ENCODE results near the gene SLC51B. TPM values are rescaled to one million over a fixed set of nuclear protein-coding genes. Genes with fewer than 3 reads are reported as not detected.

The SLC51B gene
- total and polyA plus RNA-seq, 2 of the 4 experiments (the other 2 are of a cell fraction) = not detected

- Histone ChIP-seq H3K56ac (ENCODE audit: extremely low read depth, insufficient read depth, low read length) (no peak overlapping the region), H3K4me1 (ENCODE audit: control insufficient read depth, insufficient read depth, low read length) (peaks cover 28% of the 10 kb centered on the region), H3K36me3 (ENCODE audit: control insufficient read depth, insufficient read depth, low read length) (no peaks in the 10 kb centered on the region), H3K9ac (ENCODE audit: low read depth, low read length) (no peak overlapping the region), H2BK20ac (ENCODE audit: low read depth, low read length) (peak overlapping the region; percentile 26; the same call in 1 of the 2 replicates), H4K8ac (ENCODE audit: low read depth in 2 of 2, low read length in 2 of 2) (peak overlapping the region in 1 of 2 experiments; percentile 43; a peak in 1 of 4 replicates), H3K23ac (ENCODE audit: low read depth, low read length) (peak overlapping the region; percentile 31; the same call in 1 of the 2 replicates), H3K27ac (ENCODE audit: insufficient read depth, low read length) (no peak overlapping the region), H3K9me1 (ENCODE audit: insufficient read depth, low read length) (peaks cover 26% of the 10 kb centered on the region), H2BK120ac (ENCODE audit: low read depth, low read length) (peak overlapping the region; percentile 14; the same call in 1 of the 2 replicates), H3K79me1 (ENCODE audit: low read depth in 1 of 2, low read length in 2 of 2) (no peaks in the 10 kb centered on the region; a peak in 1 of 4 replicates), H4K20me1 (ENCODE audit: insufficient read depth, low read length) (no peaks in the 10 kb centered on the region), H3K9me3 (ENCODE audit: control insufficient read depth, insufficient read depth, low read length) (no peaks in the 10 kb centered on the region), H3K4ac (ENCODE audit: low read depth, low read length) (no peak overlapping the region), H2BK15ac (ENCODE audit: low read depth, low read length) (peak overlapping the region; percentile 79; the same call in 1 of the 3 replicates), H4K91ac (ENCODE audit: insufficient read depth, low read depth, low read length) (peak overlapping the region; percentile 69; the same call in 1 of the 2 replicates), H4K5ac (ENCODE audit: low read depth, low read length) (no peak overlapping the region), H3K4me3 (ENCODE audit: insufficient read depth, low read depth, low read length) (no peak overlapping the region), H2AK9ac (replicated peaks; ENCODE audit: low read depth, low read length, poor library complexity) (no peak overlapping the region), H3K14ac (replicated peaks; ENCODE audit: low read depth, low read length) (no peak overlapping the region), H2AFZ (replicated peaks; ENCODE audit: low read length, poor library complexity) (no peak overlapping the region), H3K27me3 (ENCODE audit: control insufficient read depth, insufficient read depth, low read length) (no peaks in the 10 kb centered on the region), H2BK5ac (ENCODE audit: low read depth, low read length, poor library complexity, severe bottlenecking) (no peak overlapping the region), H3K18ac (ENCODE audit: low read depth, low read length) (no peak overlapping the region), H2AK5ac (ENCODE audit: low read depth, low read length) (no peak overlapping the region), H3K4me2 (ENCODE audit: low read depth, low read length) (no peak overlapping the region)
- intact Hi-C loops (cut with micrococcal nuclease) (no loop called here), dilution Hi-C loops (cut with HindIII; ENCODE audit: low sequenced_read_pairs, unreplicated experiment) (no loop called here), in situ Hi-C loops (cut with MboI; ENCODE audit: low sequenced_read_pairs) (no loop called here)
- ChIA-PET CTCF (interaction anchor here (0.7 to 1.0 kb wide), 3 partner anchors 34 to 53 kb away, joined by 3 to 7 read pairs (median 5); no protein-coding TSS in a partner anchor), POLR2A (ENCODE audit: unreplicated experiment) (no interaction called here)
- TF ChIP-seq MXI1 (IDR thresholded peaks at IDR 0.05; ENCODE audit: borderline replicate concordance, low read depth, low read length) (no peak), CHD1 (IDR thresholded peaks at IDR 0.05; ENCODE audit: low read depth, low read length) (no peak), CTCF (conservative IDR thresholded peaks at IDR 0.05; ENCODE audit: low read depth, low read length) (no peak), MAFK (IDR thresholded peaks at IDR 0.05; ENCODE audit: low read depth, low read length) (no peak), FOS (IDR thresholded peaks at IDR 0.05; ENCODE audit: low read depth, low read length) (no peak), BHLHE40 (IDR thresholded peaks at IDR 0.05; ENCODE audit: low read depth, low read length) (no peak), USF2 (IDR thresholded peaks at IDR 0.05; ENCODE audit: low read depth, low read length) (no peak), ELK1 (IDR thresholded peaks at IDR 0.05; ENCODE audit: borderline replicate concordance, low read depth, low read length) (no peak), RCOR1 (IDR thresholded peaks at IDR 0.05; ENCODE audit: insufficient replicate concordance, low read length) (no peak), NFE2L2 (IDR thresholded peaks at IDR 0.05; ENCODE audit: low read depth, low read length) (no peak), SMC3 (IDR thresholded peaks at IDR 0.05; ENCODE audit: low read depth, low read length) (no peak), RAD21 (IDR thresholded peaks at IDR 0.05; ENCODE audit: low read length) (no peak), RFX5 (IDR thresholded peaks at IDR 0.05; ENCODE audit: low read depth, low read length) (no peak), POLR2A (IDR thresholded peaks at IDR 0.05; ENCODE audit: low read depth, low read length) (no peak), CEBPB (IDR thresholded peaks at IDR 0.05; ENCODE audit: low read depth, low read length) (no peak), MAZ (IDR thresholded peaks at IDR 0.05; ENCODE audit: borderline replicate concordance, low read depth, low read length) (no peak)
- no CpG with 5 or more reads among the region's 2 CpGs for WGBS, 2 experiments (ENCODE audit: extremely low coverage in 2 of 2, insufficient read length in 1 of 2)
- BruUV-seq (replicated peaks) = no TSS peak
- no peak for DNase-seq
- ATAC-seq (ENCODE audit: low read depth) = no peak
These were observed 3.1 kb downstream of the SLC51B start for GRCh38 chr15:65048241-65048640.

Data from IMR-90 (cell line).